ENCODE measurements around the gene CSTF1. TPM values are rescaled to one million over a fixed set of nuclear protein-coding genes. Genes with fewer than 3 reads are reported as not detected.

CSTF1 gene
- total RNA-seq, 2 donors from 2014 or later: 47.9 to 50.1 TPM

DNA sequence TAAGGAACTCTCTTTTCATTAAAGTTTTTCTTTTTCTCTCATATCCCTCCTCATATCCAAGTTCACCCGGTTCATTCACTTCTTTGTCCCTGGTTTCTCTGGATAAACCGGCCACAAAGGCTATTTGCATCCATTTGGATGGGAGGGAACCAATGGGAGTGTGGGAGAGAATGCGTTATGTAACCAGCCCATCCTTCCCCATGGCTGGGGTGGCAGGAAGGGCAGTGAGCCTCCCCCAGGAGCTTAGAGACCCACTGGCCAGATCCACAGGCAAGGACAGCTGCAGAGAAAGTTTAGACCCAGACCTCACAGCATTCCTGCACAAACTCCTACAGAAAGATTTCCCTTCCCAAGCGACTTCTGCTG, 30.4 kb downstream of the CSTF1 start:
- no peaks in the 10 kb centered on the region for H3K27me3 ChIP-seq (ENCODE audit: control insufficient read depth, insufficient read depth, low read length, poor library complexity, severe bottlenecking)
- Mint-ChIP-seq H3K9me3 (no peaks in the 10 kb centered on the region), H3K4me1 (no peaks in the 10 kb centered on the region), H3K27me3 (ENCODE audit: insufficient read depth) (peaks cover 45% of the 10 kb centered on the region), H3K36me3 (ENCODE audit: low read depth) (no peaks in the 10 kb centered on the region), H3K4me3 (no peak overlapping the region), H3K27ac (no peak overlapping the region)
- TF ChIP-seq, protein P1, sequence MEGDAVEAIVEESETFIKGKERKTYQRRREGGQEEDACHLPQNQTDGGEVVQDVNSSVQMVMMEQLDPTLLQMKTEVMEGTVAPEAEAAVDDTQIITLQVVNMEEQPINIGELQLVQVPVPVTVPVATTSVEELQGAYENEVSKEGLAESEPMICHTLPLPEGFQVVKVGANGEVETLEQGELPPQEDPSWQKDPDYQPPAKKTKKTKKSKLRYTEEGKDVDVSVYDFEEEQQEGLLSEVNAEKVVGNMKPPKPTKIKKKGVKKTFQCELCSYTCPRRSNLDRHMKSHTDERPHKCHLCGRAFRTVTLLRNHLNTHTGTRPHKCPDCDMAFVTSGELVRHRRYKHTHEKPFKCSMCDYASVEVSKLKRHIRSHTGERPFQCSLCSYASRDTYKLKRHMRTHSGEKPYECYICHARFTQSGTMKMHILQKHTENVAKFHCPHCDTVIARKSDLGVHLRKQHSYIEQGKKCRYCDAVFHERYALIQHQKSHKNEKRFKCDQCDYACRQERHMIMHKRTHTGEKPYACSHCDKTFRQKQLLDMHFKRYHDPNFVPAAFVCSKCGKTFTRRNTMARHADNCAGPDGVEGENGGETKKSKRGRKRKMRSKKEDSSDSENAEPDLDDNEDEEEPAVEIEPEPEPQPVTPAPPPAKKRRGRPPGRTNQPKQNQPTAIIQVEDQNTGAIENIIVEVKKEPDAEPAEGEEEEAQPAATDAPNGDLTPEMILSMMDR (conservative IDR thresholded peaks at IDR 0.05): no peak
- DNase-seq: no peak
- H3K27ac ChIP-seq (ENCODE audit: low read depth, low read length): no peak overlapping the region
- H3K4me1 ChIP-seq (ENCODE audit: control insufficient read depth, insufficient read depth, low read length): no peaks in the 10 kb centered on the region
- 43 to 70% methylated on average over 2 to 3 of the region's 4 CpGs for WGBS, 2 experiments (ENCODE audit: insufficient coverage in 1 of 2, insufficient read length in 1 of 2)
- H3K9ac ChIP-seq (ENCODE audit: extremely low read depth, low read length, poor library complexity, severe bottlenecking): no peak overlapping the region
- no peak overlapping the region for H3K4me3 ChIP-seq (ENCODE audit: low read length)
- H3K9me3 ChIP-seq (ENCODE audit: control insufficient read depth, low read length): no peaks in the 10 kb centered on the region
- H3K36me3 ChIP-seq (ENCODE audit: control insufficient read depth, insufficient read depth, low read length): no peaks in the 10 kb centered on the region

DNA sequence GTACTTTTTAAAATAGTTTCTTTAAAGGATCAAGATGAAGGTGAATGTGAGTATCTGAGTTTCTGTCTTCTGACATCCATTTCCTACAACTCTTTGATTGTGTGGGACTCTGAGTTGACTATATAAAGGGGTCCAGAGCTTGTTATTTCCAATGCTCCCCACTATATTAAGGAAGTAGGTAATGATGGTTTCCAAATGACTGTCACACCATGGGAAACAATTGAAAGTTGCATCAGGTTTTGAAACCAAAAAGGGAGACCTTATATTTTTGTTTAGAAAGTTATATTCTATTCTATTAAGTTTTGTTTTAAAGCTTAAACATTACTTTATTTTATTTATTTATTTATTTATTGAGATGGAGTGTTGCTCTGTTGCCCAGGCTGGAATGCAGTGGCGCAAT, 30.8 kb downstream of the CSTF1 start:
- Histone ChIP-seq H3K4me3 (ENCODE audit: low read length) (no peak overlapping the region), H3K4me1 (ENCODE audit: control insufficient read depth, insufficient read depth, low read length) (no peaks in the 10 kb centered on the region), H3K27ac (ENCODE audit: low read depth, low read length) (no peak overlapping the region), H3K27me3 (ENCODE audit: control insufficient read depth, insufficient read depth, low read length, poor library complexity, severe bottlenecking) (no peaks in the 10 kb centered on the region), H3K9me3 (ENCODE audit: control insufficient read depth, low read length) (no peaks in the 10 kb centered on the region), H3K9ac (ENCODE audit: extremely low read depth, low read length, poor library complexity, severe bottlenecking) (no peak overlapping the region), H3K36me3 (ENCODE audit: control insufficient read depth, insufficient read depth, low read length) (no peaks in the 10 kb centered on the region)
- DNase-seq: no peak
- Mint-ChIP-seq H3K4me3 (no peak overlapping the region), H3K36me3 (ENCODE audit: low read depth) (no peaks in the 10 kb centered on the region), H3K27me3 (ENCODE audit: insufficient read depth) (peaks cover 45% of the 10 kb centered on the region), H3K4me1 (no peaks in the 10 kb centered on the region), H3K27ac (no peak overlapping the region), H3K9me3 (no peaks in the 10 kb centered on the region)
- WGBS, 2 experiments (ENCODE audit: insufficient coverage in 1 of 2, insufficient read length in 1 of 2): 100% methylated on average over 1 of the region's 1 CpG; no CpG with 5 or more reads in 1 of the 2 experiments
- TF ChIP-seq, protein P1 (conservative IDR thresholded peaks at IDR 0.05): no peak

DNA sequence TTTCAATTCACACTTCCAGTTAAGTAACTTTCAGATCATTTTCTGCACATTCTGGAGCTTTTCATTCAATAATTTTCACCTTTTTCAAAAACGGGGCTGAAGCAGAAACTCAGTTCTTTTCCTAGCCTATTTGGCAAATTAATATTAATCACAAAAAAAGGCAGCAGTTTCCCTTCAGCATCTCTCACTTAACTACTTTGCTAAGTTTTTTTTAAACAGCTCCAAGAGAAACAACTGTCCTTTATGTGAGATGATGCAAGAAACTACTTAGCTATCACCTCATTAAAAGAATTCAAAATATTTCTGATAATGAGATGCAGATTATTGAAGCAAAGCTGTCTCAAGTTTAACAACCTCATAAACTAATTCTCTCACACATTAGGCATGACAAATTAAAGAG, 31.4 kb downstream of the CSTF1 start:
- H3K27ac ChIP-seq (ENCODE audit: low read depth, low read length): no peak overlapping the region
- no peaks in the 10 kb centered on the region for H3K4me1 ChIP-seq (ENCODE audit: control insufficient read depth, insufficient read depth, low read length)
- Mint-ChIP-seq H3K27ac (no peak overlapping the region), H3K4me3 (no peak overlapping the region), H3K4me1 (no peaks in the 10 kb centered on the region), H3K36me3 (ENCODE audit: low read depth) (no peaks in the 10 kb centered on the region), H3K27me3 (ENCODE audit: insufficient read depth) (peaks cover 47% of the 10 kb centered on the region), H3K9me3 (no peaks in the 10 kb centered on the region)
- H3K36me3 ChIP-seq (ENCODE audit: control insufficient read depth, insufficient read depth, low read length): no peaks in the 10 kb centered on the region
- TF ChIP-seq, protein P1 (conservative IDR thresholded peaks at IDR 0.05): no peak
- DNase-seq: no peak
- no peaks in the 10 kb centered on the region for H3K27me3 ChIP-seq (ENCODE audit: control insufficient read depth, insufficient read depth, low read length, poor library complexity, severe bottlenecking)
- H3K9me3 ChIP-seq (ENCODE audit: control insufficient read depth, low read length): no peaks in the 10 kb centered on the region
- 69 to 76% methylated on average over 1 of the region's 1 CpG for WGBS, 2 experiments (ENCODE audit: insufficient coverage in 1 of 2, insufficient read length in 1 of 2)
- H3K4me3 ChIP-seq (ENCODE audit: low read length): no peak overlapping the region
- no peak overlapping the region for H3K9ac ChIP-seq (ENCODE audit: extremely low read depth, low read length, poor library complexity, severe bottlenecking)

Data from endodermal cell (in vitro differentiated cells).